Activated CD4-positive, CD25-positive, alpha-beta regulatory T cell treated with anti-CD3 and anti-CD28 coated beads, Interleukin-2, amount 50 U/mL, for 24 hours (primary cell): ENCODE measurements around the gene MYMX.
"Not testable (repeated sequence)": the region's sequence is repeated elsewhere in the genome, so short reads cannot be mapped to it uniquely, and the experiment has no call there.

ENCODE experiments used
- ATAC-seq, 2 donors: fragments of 150-1000 bp; cut with Tn5 transposase; one replicate each; pipeline ENCODE4 v1.10.0; 2021; ENCODE audit warnings: mild to moderate bottlenecking in 1 of 2, moderate library complexity in 1 of 2

MYMX gene

DNA sequence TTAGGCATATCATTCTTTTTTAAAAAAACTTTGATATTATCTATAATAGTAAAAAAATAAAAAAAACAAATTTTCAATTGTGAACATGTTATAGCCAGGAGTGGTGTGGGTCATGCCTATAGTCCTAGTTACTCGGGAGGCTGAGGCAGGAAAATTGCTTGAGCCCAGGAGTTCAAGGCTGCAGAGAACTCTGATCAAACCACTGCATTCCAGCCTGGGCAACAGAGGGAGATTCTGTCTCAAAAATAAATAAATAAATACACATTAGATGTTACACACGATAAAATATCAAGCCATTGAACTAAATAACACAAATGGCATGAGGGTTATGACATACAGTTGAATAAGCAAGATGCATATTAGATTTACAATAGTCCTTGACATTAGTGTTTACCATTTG lies 27.9 kb upstream of the MYMX start:
- ATAC-seq: no peak

DNA sequence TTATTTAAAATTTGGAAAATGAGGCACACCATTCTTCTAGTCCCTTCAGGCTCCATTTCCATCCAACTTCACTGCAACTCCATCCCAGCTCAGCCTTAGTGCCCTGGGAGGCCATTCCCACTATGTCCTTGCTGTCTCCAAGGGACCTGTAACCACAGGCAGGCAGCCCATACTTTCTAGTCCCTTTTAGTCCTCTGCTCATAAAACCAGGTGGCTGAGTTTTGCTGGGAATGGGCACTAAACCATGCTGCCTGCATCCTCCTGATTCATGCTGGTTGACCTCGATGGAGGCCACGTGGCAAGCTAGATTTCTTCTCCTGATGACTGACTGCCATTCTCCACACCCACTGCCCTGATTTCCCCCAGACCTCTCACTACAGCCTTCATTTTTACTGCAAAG lies 27.5 kb upstream of the MYMX start:
- ATAC-seq: no peak

- peak; percentile 64 to 92 for ATAC-seq
These were observed 26.0 kb upstream of the MYMX start for GRCh38 chr6:44190715-44191114.

DNA sequence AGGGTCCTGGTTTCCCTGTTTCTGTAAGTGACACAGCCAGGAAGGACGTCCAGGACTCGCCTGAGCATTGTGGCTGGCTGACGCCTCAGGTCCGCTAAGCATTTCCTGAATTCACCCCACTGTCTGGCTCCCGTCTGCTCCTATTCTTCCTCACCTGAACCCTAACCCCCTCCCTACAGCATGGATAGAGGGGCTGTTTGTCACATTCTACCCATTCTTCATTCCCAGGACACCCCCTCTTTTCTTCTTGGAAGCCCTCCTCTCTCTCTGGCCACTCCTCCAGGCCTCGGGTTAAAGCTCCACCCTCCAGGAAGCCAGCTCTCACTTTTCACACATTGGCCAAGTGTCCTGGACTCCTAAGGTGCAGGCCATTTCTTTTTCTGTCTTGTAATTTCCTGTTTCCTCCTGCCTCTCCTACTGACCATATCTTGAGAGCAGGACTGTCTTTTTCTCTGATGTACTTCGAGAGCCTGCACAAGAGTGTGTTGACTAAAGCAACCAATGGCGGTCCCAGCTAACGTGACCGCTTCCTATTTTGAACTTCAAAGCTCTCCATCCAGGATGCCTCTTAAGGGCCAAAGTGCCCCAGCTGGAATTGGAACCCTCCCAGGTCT lies 24.2 kb upstream of the MYMX start:
- no peak for ATAC-seq

DNA sequence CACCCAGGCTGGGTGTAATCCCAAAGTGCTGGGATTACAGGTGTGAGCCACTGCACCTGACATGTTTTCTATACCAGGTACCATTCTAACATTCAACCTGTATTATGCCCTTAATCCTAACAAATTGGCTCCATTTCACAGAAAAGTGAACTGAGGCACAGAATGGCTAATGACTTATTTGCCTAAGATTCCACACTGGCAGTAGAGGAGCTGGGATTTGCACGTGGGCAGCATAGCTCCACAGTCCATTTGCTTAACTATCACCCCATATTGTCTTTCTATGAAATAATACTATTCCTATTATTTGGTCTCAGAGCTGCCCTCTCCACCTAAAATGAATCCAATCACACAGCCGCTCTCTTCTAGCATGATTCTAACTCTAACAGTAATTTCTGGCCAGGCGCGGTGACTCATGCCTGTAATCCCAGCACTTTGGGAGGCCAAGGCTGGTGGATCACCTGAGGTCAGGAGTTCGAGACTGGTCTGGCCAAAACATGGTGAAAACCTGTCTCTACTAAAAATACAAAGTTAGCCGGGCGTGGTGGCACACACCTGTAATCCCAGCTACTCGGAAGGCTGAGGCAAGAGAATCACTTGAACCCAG lies 23.3 kb upstream of the MYMX start:
- ATAC-seq: no peak

DNA sequence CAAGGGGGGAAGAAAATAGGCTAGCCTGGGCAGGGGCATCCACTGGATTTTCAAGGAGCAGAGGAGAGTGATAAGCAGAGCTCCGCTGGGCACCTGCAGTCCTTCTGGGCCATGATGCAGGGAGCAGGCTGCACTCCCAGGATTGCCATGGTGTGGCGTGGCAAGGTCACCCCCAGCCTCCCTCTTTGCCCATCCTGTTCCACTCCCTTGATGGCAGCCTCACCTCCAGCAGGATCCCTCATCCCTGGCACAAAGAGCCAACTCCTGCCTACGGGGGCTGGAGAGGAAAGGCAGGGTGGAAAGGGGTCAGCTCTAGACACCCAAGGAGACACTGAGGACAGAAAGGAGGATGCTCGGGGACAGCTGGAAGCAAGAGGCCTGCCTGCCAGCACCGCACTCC lies 22.4 kb upstream of the MYMX start:
- ATAC-seq: no peak

- not testable (repeated sequence) for ATAC-seq
These were observed 20.4 kb upstream of the MYMX start for GRCh38 chr6:44196351-44196750.

DNA sequence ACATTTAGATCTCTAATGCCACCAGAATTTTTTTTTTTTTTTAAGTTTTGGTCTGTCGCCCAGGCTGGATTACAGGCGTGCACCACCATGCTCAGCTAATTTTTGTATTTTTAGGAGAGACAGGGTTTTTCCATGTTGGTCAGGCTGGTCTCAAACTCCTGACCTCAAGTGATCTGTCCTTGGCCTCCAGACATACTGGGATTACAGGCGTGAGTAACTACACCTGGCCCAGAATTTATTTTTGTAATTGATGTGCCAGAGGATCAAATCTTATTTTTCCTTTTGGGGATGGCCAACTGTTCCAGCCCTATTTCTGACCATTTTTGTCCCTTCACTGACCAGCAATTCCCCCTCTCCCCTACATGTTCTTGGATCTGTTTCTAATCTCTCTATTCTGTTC lies 18.0 kb upstream of the MYMX start:
- no peak for ATAC-seq

GRCh38 chr6:44199883-44200282 lies 16.8 kb upstream of the MYMX start:
- no peak for ATAC-seq

DNA sequence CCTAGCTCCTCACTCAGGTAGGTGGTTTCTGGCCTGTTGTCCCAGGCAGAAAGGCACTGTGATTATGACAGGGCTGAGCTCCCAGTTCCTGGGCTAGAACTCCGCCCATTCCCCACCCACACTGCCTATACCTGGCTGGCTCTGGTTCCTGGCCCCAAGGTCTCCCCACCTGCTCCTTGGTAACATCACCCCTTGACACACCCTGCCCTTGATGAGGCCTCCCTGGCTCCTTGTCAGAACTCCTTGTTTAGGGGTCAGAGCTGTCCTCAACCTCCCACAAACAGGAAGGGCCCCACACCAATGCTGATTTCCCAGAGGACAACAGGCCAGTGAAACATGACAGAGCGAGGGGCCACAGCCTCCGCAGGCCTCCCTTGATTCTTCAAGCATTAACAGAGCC lies 15.5 kb upstream of the MYMX start:
- ATAC-seq: no peak

DNA sequence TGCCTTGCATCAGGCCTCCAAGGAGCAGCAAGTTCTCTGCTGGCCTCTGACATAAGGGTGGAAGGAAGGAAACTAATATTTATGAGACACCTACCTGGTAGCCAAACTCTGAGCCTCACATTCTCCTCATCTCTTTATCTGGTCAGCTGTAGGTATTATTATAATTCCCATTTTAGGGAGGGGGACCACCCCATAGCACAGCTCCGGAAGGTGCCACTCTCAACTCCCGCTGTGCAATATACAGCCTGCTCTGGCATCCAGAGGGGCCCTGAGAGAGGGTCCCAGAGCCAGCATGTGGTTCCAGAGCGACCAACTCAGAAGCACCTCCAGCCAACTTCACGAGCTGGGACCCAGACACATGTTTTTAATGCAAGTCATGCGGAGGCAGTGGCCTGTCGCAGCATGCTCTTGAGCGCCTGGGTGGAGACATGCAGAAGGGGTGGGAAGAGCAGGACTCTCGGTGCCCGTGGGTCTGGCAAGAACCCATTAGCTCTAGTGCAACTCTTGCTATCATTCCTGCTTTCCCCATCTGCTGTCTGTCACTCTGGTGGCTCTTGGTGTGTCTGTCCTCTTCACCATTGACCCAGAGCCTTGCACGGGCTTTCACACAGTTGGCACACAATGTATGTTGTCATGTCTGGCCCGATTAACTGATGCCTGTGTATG lies 15.0 kb upstream of the MYMX start:
- ATAC-seq: no peak

DNA sequence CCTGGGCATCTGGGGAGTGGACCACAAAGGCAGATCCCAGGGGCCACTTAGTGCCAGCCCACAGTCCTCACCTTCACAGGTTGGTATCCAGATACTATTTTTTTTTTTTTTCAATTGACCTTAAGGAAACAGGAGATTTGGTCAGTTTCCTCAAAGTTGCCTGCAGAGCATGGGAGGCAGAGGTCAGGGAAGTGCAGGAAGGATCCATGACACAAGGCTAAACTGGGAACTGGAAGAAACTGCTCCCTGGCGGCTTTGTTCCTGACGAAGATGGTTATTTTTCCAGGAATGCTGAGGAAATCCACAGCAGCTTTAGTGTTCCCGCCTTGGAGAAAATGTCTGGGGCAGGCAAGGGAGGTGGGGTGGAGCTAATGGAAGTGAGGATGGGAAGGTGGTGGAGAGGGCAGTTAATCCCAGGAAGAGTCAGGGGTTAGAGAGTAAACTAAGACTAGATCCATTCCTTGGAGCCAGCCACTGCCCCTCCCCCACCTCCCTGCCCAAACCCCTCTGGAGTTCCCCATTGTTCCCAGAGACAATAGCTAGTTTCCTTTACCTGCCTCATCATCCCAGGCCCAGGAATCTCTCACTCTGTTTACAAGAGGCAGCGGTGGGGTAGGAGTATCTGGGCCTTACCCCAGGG lies 14.3 kb upstream of the MYMX start:
- ATAC-seq: no peak

- ATAC-seq: no peak
These were observed 13.6 kb upstream of the MYMX start for GRCh38 chr6:44202972-44203750.

- no peak for ATAC-seq
These were observed 12.8 kb upstream of the MYMX start for GRCh38 chr6:44203955-44204354.

GRCh38 chr6:44207966-44208365 lies 8.8 kb upstream of the MYMX start:
- no peak for ATAC-seq

- ATAC-seq: no peak
These were observed 5.4 kb upstream of the MYMX start for GRCh38 chr6:44211284-44211683.

GRCh38 chr6:44214307-44214706 lies 2.4 kb upstream of the MYMX start:
- no peak for ATAC-seq

DNA sequence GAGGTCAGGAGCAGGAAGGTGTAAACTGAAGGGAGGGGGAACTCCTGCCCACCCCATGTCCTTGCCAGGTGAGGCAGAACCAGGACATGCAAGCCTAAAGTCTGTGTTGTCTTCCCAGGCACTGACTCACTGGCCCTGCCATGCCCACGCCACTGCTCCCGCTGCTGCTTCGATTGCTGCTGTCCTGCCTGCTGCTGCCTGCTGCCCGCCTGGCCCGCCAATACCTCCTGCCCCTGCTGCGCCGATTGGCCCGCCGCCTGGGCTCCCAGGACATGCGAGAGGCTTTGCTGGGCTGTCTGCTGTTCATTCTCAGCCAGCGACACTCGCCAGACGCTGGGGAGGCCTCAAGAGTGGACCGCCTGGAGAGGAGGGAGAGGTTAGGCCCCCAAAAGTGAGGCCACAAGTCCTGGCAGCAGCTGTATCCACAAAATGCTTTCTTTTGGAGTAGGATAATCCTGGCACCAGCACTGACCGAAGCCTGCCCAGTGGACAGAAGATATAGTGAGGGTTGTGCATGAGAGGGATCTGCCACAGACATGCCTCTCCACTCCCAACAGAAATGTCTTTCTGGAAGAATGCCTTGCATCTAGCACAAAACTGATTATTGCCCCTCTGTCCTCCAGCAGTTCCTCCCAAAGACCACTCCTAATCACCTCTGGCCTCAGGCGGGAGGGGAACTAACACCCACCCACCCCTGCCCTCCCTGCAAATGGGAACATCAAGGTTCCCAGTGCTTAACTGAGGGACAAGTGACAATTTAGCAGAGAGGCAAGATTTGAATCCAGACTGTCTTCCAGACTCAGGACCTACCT lies 812 bp downstream of the MYMX start:
- no peak for ATAC-seq

- ATAC-seq: no peak
These were observed 2.5 kb downstream of the MYMX start for GRCh38 chr6:44219053-44219814.

DNA sequence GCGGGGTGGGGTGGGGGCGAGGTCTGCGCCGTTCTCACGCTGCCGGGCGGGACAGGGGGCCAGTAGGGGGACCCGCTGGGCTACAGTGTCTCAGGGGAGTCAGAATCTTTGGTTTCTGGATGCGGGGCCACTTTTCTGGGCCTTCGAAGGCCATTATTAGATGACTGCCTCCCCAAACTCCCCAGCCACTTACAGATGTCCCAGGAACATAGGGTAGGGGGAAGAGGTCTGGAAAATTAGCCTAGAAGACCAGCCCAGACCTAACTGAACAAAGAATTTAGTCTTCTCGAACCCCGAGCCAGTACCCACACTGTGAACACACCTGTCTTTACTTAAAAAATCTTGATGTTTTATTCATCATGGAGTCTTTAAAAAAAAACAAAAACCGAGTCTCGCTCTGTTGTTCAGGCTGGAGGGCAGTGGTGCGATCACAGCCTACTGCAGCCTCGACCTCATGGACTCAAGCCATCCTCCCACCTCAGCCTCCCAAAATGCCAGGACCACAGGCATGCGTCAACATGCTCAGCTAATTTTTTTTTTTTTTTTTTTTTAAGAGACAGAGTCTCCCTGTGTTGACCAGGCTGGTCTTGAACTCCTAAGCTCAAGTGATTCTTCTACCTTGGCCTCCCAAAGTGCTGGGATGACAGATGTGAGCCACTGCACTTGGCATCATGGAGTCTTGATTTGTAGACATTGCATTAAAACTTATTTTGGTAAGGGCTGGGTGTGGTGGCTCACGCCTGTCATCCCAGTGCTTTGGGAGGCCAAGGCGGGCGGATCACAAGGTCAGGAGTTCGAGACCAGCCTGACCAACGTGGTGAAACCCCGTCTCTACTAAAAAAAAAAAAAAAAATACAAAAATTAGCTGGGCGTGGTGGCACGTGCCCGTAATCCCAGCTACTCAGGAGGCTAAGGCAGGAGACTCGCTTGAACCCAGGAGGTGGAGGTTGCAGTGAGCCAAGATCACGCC lies 3.4 kb downstream of the MYMX start:
- no peak for ATAC-seq
